Uterus (tissue), 4 donors: ENCODE results near the gene TRIM62. TPM values are rescaled to one million over a fixed set of nuclear protein-coding genes. Genes with fewer than 3 reads are reported as not detected.

Experiments used
- DNase-seq, 2 donors: peaks; one replicate each; pipeline ENCODE4 v3.0.0-alpha.2; 2019 to 2020
- H3K27ac ChIP-seq, 2 donors: fragments of 200-600 bp; sonication (generic); 1 replicate in 1 of 2; 2 replicates in 1 of 2; pipeline ENCODE4 v1.5.1; 2016 to 2018
- H3K27me3 ChIP-seq, 2 donors: fragments of 200-600 bp; sonication (generic); one replicate each; pipeline ENCODE4 v1.5.1; 2018 to 2019; ENCODE audit warnings: control low read depth in 1 of 2
- H3K36me3 ChIP-seq, 2 donors: fragments of 200-600 bp; sonication (generic); one replicate each; pipeline ENCODE4 v1.5.1; 2019; ENCODE audit warnings: control low read depth in 1 of 2
- H3K4me1 ChIP-seq, 2 donors: fragments of 200-600 bp; sonication (generic); one replicate each; pipeline ENCODE4 v1.5.1; 2018 to 2019; ENCODE audit warnings: control low read depth in 1 of 2
- H3K4me3 ChIP-seq, 2 donors: fragments of 200-600 bp; sonication (generic); 1 replicate in 1 of 2; 2 replicates in 1 of 2; pipeline ENCODE4 v1.5.1; 2018 to 2019; ENCODE audit warnings: mild to moderate bottlenecking in 1 of 2
- H3K9me3 ChIP-seq, 2 donors: fragments of 200-600 bp; sonication (generic); one replicate each; pipeline ENCODE4 v1.5.1; 2019; ENCODE audit warnings: control low read depth in 1 of 2
- POLR2A ChIP-seq, 2 donors: fragments of 450-650 bp; IDR thresholded peaks; one replicate each; pipeline ENCODE4 v1.6.1; 2016; ENCODE audit warnings: antibody characterized with exemption in 2 of 2, mild to moderate bottlenecking in 1 of 2, moderate library complexity in 1 of 2
- intact Hi-C: fragments of 100-400 bp; cut with DNase I; formaldehyde crosslinking; loops from one replicate; pipeline ENCODE4 v1.15.1; 2023; ENCODE audit warnings: low total_unique reads
- total RNA-seq, 4 donors: library from RNA; depleted of rRNA in 3 of 4; stranded (reverse); fragments of >200 nt in 3 of 4; gene quantifications; one replicate each; pipeline versions ENCODE4 v1.1.0 to v1.2.4, GENCODE V29; 2014 to 2023
- TF ChIP-seq, protein P1 (sequence below), 4 experiments: fragments of 200-600 bp in 2 of 4; fragments of 450-650 bp in 2 of 4; sonication (generic) in 2 of 4; IDR thresholded peaks; one replicate each; pipeline ENCODE4 v1.5.1; 2016 to 2019; ENCODE audit warnings: antibody characterized with exemption in 4 of 4, mild to moderate bottlenecking in 2 of 4, moderate library complexity in 1 of 4
- donor health status: DM: yes; HTN: yes; CAD: no.

Gene TRIM62
- total RNA-seq, 4 donors from 2014 or later: 0.26 to 9.4 (median 1.4) TPM

DNA sequence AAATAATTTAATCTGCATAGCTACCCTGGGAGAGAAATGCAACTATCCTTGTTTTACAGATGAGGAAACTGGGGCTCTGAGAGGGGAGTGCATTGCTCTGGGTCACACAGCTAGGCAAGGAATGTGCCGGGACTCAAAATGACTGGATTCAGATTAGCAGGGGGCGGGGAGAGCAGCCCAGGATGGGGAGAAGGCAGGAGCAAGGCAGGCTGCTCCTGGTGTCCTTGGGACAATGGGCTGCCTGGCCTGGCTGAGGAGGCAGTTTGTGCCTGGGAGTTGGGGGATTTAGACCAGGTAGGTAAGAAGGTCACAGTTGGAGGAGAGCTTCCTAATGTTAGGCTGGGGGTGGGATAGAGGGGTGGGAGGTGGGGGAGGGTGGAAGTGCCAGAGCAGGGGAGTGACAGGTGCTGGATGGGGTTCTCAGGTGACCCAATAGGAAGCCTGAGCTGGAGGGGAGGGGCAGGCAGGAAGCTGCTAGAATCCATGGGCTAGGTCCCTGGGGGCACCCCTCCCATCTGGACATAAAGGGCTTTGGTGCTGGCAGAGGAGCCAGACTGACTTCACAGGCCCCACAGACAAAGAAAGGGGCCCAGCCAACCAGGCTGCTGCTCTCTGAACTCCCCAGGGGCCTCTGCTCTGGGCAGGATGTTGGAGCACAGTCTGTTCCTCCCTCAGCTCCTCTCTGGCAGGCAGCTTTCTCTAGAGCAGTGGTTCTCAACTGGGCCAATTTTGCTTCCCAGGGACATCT lies 29.0 kb downstream of the TRIM62 start:
- H3K36me3 ChIP-seq: no peaks in the 10 kb centered on the region
- peak; percentile 57 to 70 for DNase-seq
- intact Hi-C loops: no loop called here
- no peaks in the 10 kb centered on the region for H3K4me1 ChIP-seq
- no peak overlapping the region for H3K4me3 ChIP-seq
- TF ChIP-seq, protein P1, sequence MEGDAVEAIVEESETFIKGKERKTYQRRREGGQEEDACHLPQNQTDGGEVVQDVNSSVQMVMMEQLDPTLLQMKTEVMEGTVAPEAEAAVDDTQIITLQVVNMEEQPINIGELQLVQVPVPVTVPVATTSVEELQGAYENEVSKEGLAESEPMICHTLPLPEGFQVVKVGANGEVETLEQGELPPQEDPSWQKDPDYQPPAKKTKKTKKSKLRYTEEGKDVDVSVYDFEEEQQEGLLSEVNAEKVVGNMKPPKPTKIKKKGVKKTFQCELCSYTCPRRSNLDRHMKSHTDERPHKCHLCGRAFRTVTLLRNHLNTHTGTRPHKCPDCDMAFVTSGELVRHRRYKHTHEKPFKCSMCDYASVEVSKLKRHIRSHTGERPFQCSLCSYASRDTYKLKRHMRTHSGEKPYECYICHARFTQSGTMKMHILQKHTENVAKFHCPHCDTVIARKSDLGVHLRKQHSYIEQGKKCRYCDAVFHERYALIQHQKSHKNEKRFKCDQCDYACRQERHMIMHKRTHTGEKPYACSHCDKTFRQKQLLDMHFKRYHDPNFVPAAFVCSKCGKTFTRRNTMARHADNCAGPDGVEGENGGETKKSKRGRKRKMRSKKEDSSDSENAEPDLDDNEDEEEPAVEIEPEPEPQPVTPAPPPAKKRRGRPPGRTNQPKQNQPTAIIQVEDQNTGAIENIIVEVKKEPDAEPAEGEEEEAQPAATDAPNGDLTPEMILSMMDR (IDR thresholded peaks at IDR 0.05): no peak
- TF ChIP-seq POLR2A (IDR thresholded peaks at IDR 0.05): no peak
- H3K27ac ChIP-seq: peak overlapping the region; percentile 5 to 70
- H3K27me3 ChIP-seq: no peaks in the 10 kb centered on the region
- H3K9me3 ChIP-seq: no peaks in the 10 kb centered on the region

DNA sequence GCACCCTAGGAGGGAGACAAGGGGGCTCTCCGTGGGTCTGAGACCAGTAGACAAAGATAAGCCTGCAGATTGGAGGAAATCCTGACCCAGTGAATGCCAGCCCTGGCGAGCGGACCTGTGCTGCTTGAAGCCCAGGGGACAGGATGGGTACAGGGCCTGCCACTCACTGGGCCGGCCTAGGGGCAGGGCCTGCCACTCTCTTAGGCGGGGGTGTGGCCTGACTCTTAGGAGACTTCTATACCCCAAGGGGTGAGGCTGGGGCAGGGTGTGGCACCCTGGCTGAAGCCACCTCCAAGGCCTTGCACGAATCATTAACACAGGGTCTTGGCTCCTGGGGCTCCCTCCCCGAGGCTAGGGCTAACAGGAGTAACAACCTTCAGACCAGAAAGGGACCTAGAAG lies 30.7 kb downstream of the TRIM62 start:
- Histone ChIP-seq H3K4me1 (no peaks in the 10 kb centered on the region), H3K9me3 (no peaks in the 10 kb centered on the region), H3K4me3 (no peak overlapping the region), H3K27me3 (no peaks in the 10 kb centered on the region), H3K36me3 (no peaks in the 10 kb centered on the region), H3K27ac (no peak overlapping the region)
- DNase-seq: no peak
- TF ChIP-seq, protein P1 (IDR thresholded peaks at IDR 0.05): no peak
- no peak for TF ChIP-seq POLR2A (IDR thresholded peaks at IDR 0.05)
- intact Hi-C loops: no loop called here

DNA sequence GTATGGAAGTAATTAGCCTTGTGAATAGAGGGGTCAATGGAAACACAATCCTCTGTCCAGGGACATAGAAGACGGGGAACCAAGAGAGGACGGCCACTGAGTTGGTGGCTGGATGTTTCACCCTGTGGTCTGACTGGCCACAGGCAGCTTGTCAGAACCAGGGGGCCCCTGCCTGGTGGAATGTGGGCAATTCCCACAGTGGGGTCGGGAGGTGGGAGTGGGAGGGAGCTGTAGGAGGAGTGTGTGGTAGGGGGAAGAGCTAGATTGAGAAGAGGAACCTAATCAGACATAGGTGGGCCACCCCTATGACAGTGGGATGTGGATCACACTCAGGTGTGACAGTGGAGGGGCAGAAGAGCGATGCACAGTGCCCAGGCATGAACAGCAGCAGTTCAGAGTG lies 31.3 kb downstream of the TRIM62 start:
- intact Hi-C loops: no loop called here
- no peak overlapping the region for H3K4me3 ChIP-seq
- no peak for DNase-seq
- no peaks in the 10 kb centered on the region for H3K36me3 ChIP-seq
- no peak for TF ChIP-seq POLR2A (IDR thresholded peaks at IDR 0.05)
- TF ChIP-seq, protein P1 (IDR thresholded peaks at IDR 0.05): no peak
- H3K27me3 ChIP-seq: no peaks in the 10 kb centered on the region
- H3K4me1 ChIP-seq: no peaks in the 10 kb centered on the region
- no peaks in the 10 kb centered on the region for H3K9me3 ChIP-seq
- no peak overlapping the region for H3K27ac ChIP-seq

DNA sequence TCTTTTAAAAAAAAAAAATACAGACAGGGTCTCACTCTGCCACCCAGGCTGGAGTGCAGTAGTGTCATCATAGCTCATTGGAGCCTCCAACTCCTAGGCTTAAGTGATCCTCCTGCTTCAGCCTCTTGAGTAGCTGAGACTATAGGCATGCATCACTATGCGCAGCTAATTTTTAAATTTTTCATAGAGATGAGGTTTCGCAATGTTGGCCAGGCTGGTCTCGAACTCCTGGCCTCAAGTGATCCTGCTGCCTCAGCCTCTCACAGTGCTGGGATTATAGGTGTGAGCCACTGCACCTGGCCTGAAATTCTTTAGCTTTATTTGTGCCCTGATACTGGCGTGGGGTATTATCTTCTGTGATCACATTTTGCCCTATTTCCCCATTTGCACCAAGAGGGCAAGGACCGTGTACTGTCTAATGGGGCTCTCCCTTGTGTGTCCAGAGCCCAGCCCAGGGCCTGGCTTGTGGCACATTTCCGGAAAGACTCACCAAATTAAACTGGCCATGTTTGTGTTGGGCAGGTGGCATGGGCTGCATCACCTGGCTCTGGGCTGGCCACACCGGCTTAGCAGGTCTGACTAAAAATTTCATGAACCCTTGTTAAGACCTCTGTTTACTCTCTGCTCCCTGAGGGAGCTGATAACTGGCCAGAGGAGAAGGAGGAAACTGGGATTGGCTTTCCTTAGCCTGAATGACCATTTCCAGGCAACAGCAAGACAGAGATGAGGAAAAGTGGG lies 32.2 kb downstream of the TRIM62 start:
- intact Hi-C loops: no loop called here
- TF ChIP-seq, protein P1 (IDR thresholded peaks at IDR 0.05): no peak
- TF ChIP-seq POLR2A (IDR thresholded peaks at IDR 0.05): no peak
- no peak overlapping the region for H3K27ac ChIP-seq
- H3K36me3 ChIP-seq: no peaks in the 10 kb centered on the region
- no peaks in the 10 kb centered on the region for H3K9me3 ChIP-seq
- H3K27me3 ChIP-seq: no peaks in the 10 kb centered on the region
- H3K4me1 ChIP-seq: no peaks in the 10 kb centered on the region
- no peak overlapping the region for H3K4me3 ChIP-seq
- no peak for DNase-seq

DNA sequence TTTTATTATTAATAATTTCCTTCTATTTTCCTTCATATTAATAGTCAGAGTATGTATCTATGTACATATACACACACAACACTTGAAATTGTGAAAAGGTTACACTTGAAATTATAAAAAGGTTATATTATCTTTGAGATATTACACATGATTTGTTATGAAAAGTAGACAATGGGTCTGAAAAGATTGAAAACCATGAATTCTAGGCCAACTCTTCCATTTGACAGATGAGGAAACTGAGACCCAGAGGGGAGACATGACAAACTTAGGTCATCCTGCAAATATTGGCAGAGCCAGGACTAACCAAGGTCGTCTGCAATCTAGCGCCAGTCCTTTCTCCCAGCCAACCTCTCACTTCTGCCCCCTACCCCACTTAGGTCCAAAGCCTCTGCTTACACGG lies 33.2 kb downstream of the TRIM62 start:
- Histone ChIP-seq H3K27me3 (no peaks in the 10 kb centered on the region), H3K4me1 (no peaks in the 10 kb centered on the region), H3K27ac (no peak overlapping the region), H3K4me3 (no peak overlapping the region), H3K36me3 (no peaks in the 10 kb centered on the region), H3K9me3 (no peaks in the 10 kb centered on the region)
- DNase-seq: no peak
- intact Hi-C loops: no loop called here
- TF ChIP-seq, protein P1 (IDR thresholded peaks at IDR 0.05): no peak
- TF ChIP-seq POLR2A (IDR thresholded peaks at IDR 0.05): no peak
